Endothelial cell of umbilical vein (primary cell): ENCODE measurements around the gene IQCN. TPM values are rescaled to one million over a fixed set of nuclear protein-coding genes. Genes with fewer than 3 reads are reported as not detected.

ENCODE experiments used
- BruUV-seq: library from RNA; stranded (reverse); fragments of 400-500 nt; replicated peaks from 2 replicates; lab custom pipeline; 2021; lab: Mats Ljungman, UMichigan
- CTCF ChIA-PET: fragments of 300-600, 350-600 bp; sonication (Branson Sonifier 250); formaldehyde crosslinking; loops from one replicate; lab custom pipeline; 2021; ENCODE audit warnings: antibody characterized with exemption, inconsistent platforms; lab: Charles Lee
- POLR2A ChIA-PET: fragments of 300-600, 350-600 bp; sonication (Branson Sonifier 250); formaldehyde crosslinking; loops from one replicate; lab custom pipeline; 2021; ENCODE audit warnings: antibody characterized with exemption, inconsistent platforms; lab: Charles Lee
- DNase-seq: peaks from one replicate; pipeline ENCODE4 v3.0.0-alpha.2; 2011; ENCODE audit warnings: low read depth, low spot score
- FAIRE-seq: peaks from 2 replicates; lab custom pipeline; 2011; peaks lifted over from hg19 to GRCh38; lab: Jason Lieb, UNC
- H2AFZ ChIP-seq: 2 replicates; pipeline ENCODE4 v1.6.0; 2012; ENCODE audit warnings: low read depth, low read length, control low read depth, inconsistent platforms
- H3K27ac ChIP-seq: 2 replicates; pipeline ENCODE4 v1.5.1; 2011; ENCODE audit warnings: low read depth, mild to moderate bottlenecking, control low read depth, low read length, moderate library complexity; ENCODE audit not compliant: insufficient read depth
- H3K27me3 ChIP-seq, 2 experiments: 2 replicates each; pipeline versions ENCODE4 v1.6.0 to v1.6.1; 2011; ENCODE audit warnings: low read length in 2 of 2, mixed read lengths in 1 of 2; ENCODE audit not compliant: control insufficient read depth in 2 of 2, insufficient read depth in 2 of 2
- H3K36me3 ChIP-seq, 2 experiments: 2 replicates in 1 of 2; 3 replicates in 1 of 2; pipeline ENCODE4 v1.5.1; 2011; ENCODE audit warnings: low read length in 2 of 2, mild to moderate bottlenecking in 1 of 2, moderate library complexity in 1 of 2; ENCODE audit not compliant: control insufficient read depth in 2 of 2, insufficient read depth in 2 of 2; ENCODE audit errors: extremely low read depth in 1 of 2
- H3K4me1 ChIP-seq: 3 replicates; pipeline ENCODE4 v1.5.1; 2011; ENCODE audit warnings: mild to moderate bottlenecking, low read length; ENCODE audit not compliant: control insufficient read depth, insufficient read depth; ENCODE audit errors: extremely low read depth
- H3K4me2 ChIP-seq: 2 replicates; pipeline ENCODE4 v1.6.1; 2011; ENCODE audit warnings: low read length, control low read depth, mixed read lengths; ENCODE audit not compliant: insufficient read depth
- H3K4me3 ChIP-seq, 3 experiments: fragments of 200-600 bp in 1 of 3; sonication (generic), shearing (Covaris generic) in 1 of 3; replicated peaks in 1 of 3; 2 replicates each; pipeline ENCODE4 v1.5.1; 2011 to 2016; ENCODE audit warnings: control low read depth in 3 of 3, low read length in 3 of 3, mild to moderate bottlenecking in 2 of 3, inconsistent platforms in 1 of 3, low read depth in 1 of 3, moderate library complexity in 1 of 3; ENCODE audit not compliant: insufficient read depth in 1 of 3
- H3K79me2 ChIP-seq: 2 replicates; pipeline ENCODE4 v1.6.0; 2012; ENCODE audit warnings: low read length, inconsistent platforms; ENCODE audit not compliant: control insufficient read depth, insufficient read depth
- H3K9ac ChIP-seq: replicated peaks from 2 replicates; pipeline ENCODE3; 2011; ENCODE audit warnings: low read length, control low read depth; ENCODE audit not compliant: insufficient read depth; ENCODE audit errors: extremely low read depth
- H3K9me1 ChIP-seq: replicated peaks from 3 replicates; pipeline ENCODE4 v1.6.0; 2011; ENCODE audit warnings: mild to moderate bottlenecking, low read length; ENCODE audit not compliant: control insufficient read depth, insufficient read depth; ENCODE audit errors: extremely low read depth
- H3K9me3 ChIP-seq: replicated peaks from 2 replicates; pipeline ENCODE4 v1.5.1; 2012; ENCODE audit warnings: low read length, inconsistent platforms; ENCODE audit not compliant: control insufficient read depth, insufficient read depth
- H4K20me1 ChIP-seq: replicated peaks from 2 replicates; pipeline ENCODE3; 2011; ENCODE audit warnings: mild to moderate bottlenecking, low read length; ENCODE audit not compliant: control insufficient read depth, insufficient read depth; ENCODE audit errors: extremely low read depth
- EZH2 ChIP-seq: IDR thresholded peaks from 2 replicates; pipeline ENCODE4 v1.6.1; 2012; ENCODE audit warnings: borderline replicate concordance, low read depth, mild to moderate bottlenecking, moderate library complexity, low read length, inconsistent platforms; ENCODE audit not compliant: severe bottlenecking
- FOS ChIP-seq: IDR thresholded peaks from 2 replicates; pipeline ENCODE4 v1.6.1; 2011; ENCODE audit warnings: mild to moderate bottlenecking, low read length, moderate library complexity, borderline replicate concordance; ENCODE audit not compliant: insufficient read depth
- GATA2 ChIP-seq: IDR thresholded peaks from 2 replicates; pipeline ENCODE4 v1.7.0; 2011; ENCODE audit warnings: low read depth, mild to moderate bottlenecking, moderate library complexity, mixed read lengths, low read length; ENCODE audit not compliant: insufficient read length, insufficient read depth
- JUN ChIP-seq: IDR thresholded peaks from 2 replicates; pipeline ENCODE4 v1.6.1; 2011; ENCODE audit warnings: borderline replicate concordance, low read depth; ENCODE audit not compliant: insufficient read length, insufficient read depth
- MAX ChIP-seq: IDR thresholded peaks from 2 replicates; pipeline ENCODE4 v1.6.1; 2011; ENCODE audit not compliant: insufficient read depth, insufficient read length
- MYC ChIP-seq: IDR thresholded peaks from one replicate; pipeline ENCODE4 v1.6.1; 2011; ENCODE audit warnings: mild to moderate bottlenecking, low read depth, low read length
- POLR2A ChIP-seq: IDR thresholded peaks from 2 replicates; pipeline ENCODE4 v1.6.1; 2012; ENCODE audit warnings: low read depth, mild to moderate bottlenecking, control low read depth, low read length
- POLR2AphosphoS5 ChIP-seq: IDR thresholded peaks from 2 replicates; pipeline ENCODE4 v1.6.1; 2012; ENCODE audit warnings: low read depth, mild to moderate bottlenecking, control low read depth, low read length, moderate library complexity; ENCODE audit not compliant: insufficient read depth
- dilution Hi-C: fragments of 300-500 bp; cut with MboI; formaldehyde crosslinking; loops from one replicate; pipeline ENCODE4 v1.15.0; 2019; ENCODE audit warnings: low sequenced_read_pairs; ENCODE audit not compliant: extremely low pct_ligation_motif_present
- intact Hi-C: fragments of 100-400 bp; cut with micrococcal nuclease; formaldehyde crosslinking; loops from one replicate; pipeline ENCODE4 v1.10.0; 2022
- polyA plus RNA-seq, 4 experiments: library from polyadenylated mRNA; depleted of rRNA in 3 of 4; stranded (reverse) in 3 of 4; unstranded in 1 of 4; fragments of >200 nt; gene quantifications; 2 replicates each; pipeline versions ENCODE4 v1.2.1 to v1.2.3, GENCODE V29; 2011 to 2012; ENCODE audit warnings: missing spikeins in 1 of 4
- total RNA-seq: library from RNA; stranded (reverse); gene quantifications from 2 replicates; pipeline ENCODE4 v1.2.3, GENCODE V29; 2021
- TF ChIP-seq, protein P1 (sequence below), 2 donors: IDR thresholded peaks; 1 replicate in 1 of 2; 2 replicates in 1 of 2; pipeline ENCODE4 v1.5.1; 2011; ENCODE audit warnings: low read length in 2 of 2, mild to moderate bottlenecking in 2 of 2, moderate library complexity in 2 of 2, control low read depth in 1 of 2, inconsistent platforms in 1 of 2, low read depth in 1 of 2; ENCODE audit not compliant: insufficient read depth in 1 of 2; ENCODE audit errors: extremely low read depth in 1 of 2

The IQCN gene
- total and polyA plus RNA-seq, 2 donors (not counting 3 experiments of a cell fraction or from before 2014, with no cell fraction given) = 1.5 to 3.0 TPM

GRCh38 chr19:18274781-18275356 lies 617 bp upstream of the IQCN start:
- TF ChIP-seq JUN = peak; percentile 52
- TF ChIP-seq, protein P1, sequence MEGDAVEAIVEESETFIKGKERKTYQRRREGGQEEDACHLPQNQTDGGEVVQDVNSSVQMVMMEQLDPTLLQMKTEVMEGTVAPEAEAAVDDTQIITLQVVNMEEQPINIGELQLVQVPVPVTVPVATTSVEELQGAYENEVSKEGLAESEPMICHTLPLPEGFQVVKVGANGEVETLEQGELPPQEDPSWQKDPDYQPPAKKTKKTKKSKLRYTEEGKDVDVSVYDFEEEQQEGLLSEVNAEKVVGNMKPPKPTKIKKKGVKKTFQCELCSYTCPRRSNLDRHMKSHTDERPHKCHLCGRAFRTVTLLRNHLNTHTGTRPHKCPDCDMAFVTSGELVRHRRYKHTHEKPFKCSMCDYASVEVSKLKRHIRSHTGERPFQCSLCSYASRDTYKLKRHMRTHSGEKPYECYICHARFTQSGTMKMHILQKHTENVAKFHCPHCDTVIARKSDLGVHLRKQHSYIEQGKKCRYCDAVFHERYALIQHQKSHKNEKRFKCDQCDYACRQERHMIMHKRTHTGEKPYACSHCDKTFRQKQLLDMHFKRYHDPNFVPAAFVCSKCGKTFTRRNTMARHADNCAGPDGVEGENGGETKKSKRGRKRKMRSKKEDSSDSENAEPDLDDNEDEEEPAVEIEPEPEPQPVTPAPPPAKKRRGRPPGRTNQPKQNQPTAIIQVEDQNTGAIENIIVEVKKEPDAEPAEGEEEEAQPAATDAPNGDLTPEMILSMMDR (IDR thresholded peaks at IDR 0.05; ENCODE audit: extremely low read depth in 1 of 2, insufficient read depth in 1 of 2, low read depth in 1 of 2, low read length in 2 of 2) = no peak
- TF ChIP-seq GATA2 = no peak
- no peak for TF ChIP-seq EZH2
- no peak for TF ChIP-seq MYC
- TF ChIP-seq MAX = no peak
- peak; percentile 54 for TF ChIP-seq POLR2A
- TF ChIP-seq POLR2AphosphoS5 = peak; percentile 86
- peak; percentile 88 for TF ChIP-seq FOS
- no TSS peak for BruUV-seq

More at GRCh38 chr19:18274781-18275356, 617 bp upstream of the IQCN start:
- no peaks in the 10 kb centered on the region for H3K9me1 ChIP-seq
- H3K4me1 ChIP-seq = peaks cover 23% of the 10 kb centered on the region
- H3K9me3 ChIP-seq = no peaks in the 10 kb centered on the region
- POLR2A ChIA-PET = interaction anchor here (1.5 to 1.7 kb wide), 2 partner anchors 54 to 111 kb away, joined by 4 to 6 read pairs; partner anchors contain the start of gene GDF15
- H3K4me2 ChIP-seq = peak overlapping the region; percentile 40
- no peaks in the 10 kb centered on the region for H3K27me3 ChIP-seq
- no peak overlapping the region for H3K9ac ChIP-seq
- peak; percentile 88 for FAIRE-seq
- peaks cover 0 to 2% of the 10 kb centered on the region in 2 experiments for H3K36me3 ChIP-seq
- DNase-seq = peak; percentile 81
- CTCF ChIA-PET = interaction anchor here (1.0 to 3.8 kb wide), 11 partner anchors 23 to 136 kb away, joined by 3 to 38 read pairs (median 4); partner anchors contain the start of genes GDF15 and LSM4
- dilution Hi-C loops (no loop called here), intact Hi-C loops (loop anchor here (5.0 kb wide), 1 partner anchor 67 kb away; the partner anchor contains the start of gene PGPEP1)
- no peak overlapping the region for H2AFZ ChIP-seq
- no peak overlapping the region for H3K27ac ChIP-seq
- peaks cover 5% of the 10 kb centered on the region for H4K20me1 ChIP-seq
- H3K79me2 ChIP-seq = peaks cover 19% of the 10 kb centered on the region
- H3K4me3 ChIP-seq = no peak overlapping the region
